Activated gamma-delta T cell treated with Interleukin-2 at 50 U/mL for 16 hours (primary cell): ENCODE data around the gene TRAM2.

Experiments
- DNase-seq: peaks from one replicate; pipeline ENCODE4 v3.0.0-alpha.2; 2020

Gene TRAM2

DNA sequence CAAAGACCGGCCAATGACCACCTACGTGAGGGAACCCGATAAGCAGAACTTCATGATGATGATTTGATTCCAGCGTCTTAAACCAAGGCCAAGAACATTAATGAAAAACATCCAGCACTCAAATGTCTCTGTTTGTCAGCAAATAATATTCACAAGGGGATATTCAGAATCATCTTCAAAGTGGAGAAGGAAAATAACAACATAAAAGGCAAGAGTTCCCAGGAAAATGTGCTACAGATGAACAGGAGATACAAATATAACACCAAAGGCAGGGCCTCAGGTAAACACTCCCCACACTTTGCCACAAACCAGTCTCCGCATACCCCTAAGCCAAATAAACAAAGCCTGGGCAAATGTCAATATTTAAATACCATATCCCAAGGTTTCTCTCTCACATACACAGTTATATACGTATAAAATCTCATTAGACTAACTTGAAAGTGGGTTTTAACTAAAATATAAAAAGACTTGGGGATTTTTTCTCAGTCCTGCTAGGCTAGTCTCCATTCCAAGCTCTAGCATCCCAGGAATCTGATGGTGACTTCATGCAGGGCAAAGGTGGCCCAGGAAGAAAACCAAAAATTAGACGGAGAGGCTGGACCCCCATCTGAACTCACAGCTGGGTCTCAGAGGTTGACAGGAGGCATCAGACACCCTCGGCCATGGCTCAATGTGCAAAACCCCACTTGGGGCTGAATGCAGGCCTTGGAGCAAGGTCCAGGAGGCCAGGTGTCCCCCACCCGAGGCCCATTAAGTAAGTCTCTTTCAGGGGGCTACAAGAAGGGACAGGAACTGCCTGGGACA, 32.1 kb downstream of the TRAM2 start:
- DNase-seq: no peak

DNA sequence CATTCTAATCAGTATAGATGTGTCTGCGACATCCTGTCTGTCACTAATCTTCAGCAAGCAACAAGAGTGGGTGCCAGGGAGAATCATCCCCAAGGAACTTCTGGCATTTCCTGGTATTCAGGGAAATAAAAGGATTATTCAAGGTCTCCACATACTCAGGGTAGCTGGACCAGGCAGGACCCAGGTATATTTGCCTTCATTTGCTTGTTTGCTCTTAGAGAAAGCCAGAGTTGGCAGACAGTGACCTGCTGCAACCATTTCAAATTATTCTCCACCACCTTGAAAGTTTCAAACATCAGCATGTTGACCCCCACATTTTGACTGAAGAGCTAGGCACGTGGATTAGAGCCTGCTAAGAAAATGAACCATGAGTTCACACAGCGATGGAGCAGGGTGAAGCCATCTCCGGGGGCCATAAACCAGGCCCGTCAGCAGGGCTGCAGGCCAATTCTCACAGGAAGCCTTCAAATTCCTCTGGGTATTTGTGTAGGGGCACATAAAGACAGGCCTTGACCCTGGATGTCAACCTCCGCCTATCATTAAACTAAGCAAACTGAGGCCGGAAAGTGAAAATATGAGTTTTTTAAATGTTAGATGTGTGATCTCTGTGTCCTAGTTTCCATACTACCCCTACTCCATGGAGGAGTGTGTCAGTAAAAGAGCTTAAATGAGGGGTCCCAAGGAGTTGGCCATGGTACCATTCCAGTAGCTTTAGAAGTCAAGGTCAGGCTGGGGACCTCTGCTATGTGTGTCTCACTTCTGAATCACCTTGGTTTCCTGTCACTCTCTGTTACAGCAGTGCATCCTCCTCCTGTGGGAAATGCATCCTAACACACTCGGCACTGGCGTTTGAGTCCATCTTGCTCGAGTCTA, 32.9 kb downstream of the TRAM2 start:
- no peak for DNase-seq

DNA sequence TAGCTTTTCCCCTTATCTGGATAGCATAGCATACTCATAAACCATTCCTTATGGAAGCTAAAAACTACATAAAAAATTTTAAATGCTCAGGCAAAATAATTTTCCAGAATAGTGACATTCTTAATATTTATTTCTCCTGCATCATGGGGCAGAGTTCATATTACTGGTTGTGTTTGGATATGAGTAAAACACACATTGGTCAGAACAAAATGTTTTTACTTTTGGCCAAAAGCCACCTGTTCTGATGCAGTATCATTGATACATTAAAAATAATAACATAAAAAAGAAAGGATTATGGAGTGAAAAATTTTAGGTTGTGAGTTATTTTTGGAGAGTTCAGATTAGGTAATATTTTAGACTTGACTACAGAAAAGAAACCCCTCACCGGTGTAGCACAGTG, 33.6 kb downstream of the TRAM2 start:
- no peak for DNase-seq

DNA sequence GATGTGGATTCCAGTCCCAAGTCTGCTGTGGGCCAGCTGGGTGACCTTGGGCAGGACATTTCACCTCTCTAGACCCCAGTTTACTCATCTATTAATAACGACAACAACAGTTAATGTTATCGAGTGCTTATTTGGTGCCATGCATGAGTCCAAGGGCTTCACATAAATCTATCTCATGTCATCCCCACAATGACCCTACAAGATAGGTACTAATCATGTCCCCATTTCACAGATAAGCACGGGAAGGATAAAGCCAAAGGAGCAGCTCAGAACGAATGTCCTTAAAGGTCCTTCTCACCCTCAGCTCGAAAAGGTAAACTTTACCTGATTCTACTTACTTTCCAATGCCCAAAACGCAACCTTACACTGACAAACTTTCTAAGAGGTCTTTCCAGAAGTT, 35.7 kb downstream of the TRAM2 start:
- no peak for DNase-seq

DNA sequence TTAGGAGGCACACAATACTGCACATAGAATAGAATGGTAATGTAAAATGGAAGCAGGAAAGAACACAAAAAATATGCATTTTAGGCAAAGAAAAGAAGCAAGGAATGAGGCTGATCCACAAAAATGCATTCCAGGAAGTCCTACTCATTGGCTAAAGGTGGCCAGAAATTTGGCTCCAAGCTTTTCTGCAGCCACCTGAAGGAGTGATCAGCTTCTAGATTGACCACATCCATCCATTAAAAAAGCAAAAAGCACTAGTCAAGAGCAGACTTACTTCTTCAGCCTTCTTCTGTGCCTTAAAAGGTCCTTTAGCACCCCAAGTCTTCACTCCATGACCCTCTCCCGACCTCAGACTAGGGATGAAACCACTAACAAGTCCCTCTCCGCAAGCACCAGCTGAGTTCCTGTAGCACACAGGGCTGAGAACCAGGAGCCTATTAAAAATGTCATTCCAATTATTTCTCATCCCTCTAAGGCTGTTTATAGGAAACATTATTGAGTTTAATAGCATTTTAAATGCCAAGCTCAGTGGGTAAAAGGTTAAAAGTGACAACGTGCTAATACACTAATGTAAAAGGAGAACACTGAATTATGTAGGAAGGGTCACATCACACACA, 36.5 kb downstream of the TRAM2 start:
- no peak for DNase-seq

DNA sequence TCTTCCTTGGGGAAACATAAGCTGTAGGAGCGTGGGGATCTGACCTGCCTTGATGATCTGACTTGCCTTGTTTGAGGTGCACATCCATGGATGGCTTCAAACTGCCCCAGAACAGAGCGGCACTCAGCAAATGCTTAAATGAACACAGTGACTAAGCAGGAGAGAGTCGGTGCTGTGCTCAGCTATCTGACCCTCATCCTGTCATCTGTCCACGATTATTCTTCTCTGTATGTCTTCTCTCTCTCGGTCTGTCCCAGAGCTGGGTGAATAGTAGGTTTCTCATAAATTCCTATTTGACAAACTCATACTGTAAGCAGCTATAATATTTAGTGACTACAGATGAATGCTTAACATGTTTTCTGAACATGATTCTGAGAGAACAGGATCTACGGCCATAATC, 37.3 kb downstream of the TRAM2 start:
- no peak for DNase-seq

DNA sequence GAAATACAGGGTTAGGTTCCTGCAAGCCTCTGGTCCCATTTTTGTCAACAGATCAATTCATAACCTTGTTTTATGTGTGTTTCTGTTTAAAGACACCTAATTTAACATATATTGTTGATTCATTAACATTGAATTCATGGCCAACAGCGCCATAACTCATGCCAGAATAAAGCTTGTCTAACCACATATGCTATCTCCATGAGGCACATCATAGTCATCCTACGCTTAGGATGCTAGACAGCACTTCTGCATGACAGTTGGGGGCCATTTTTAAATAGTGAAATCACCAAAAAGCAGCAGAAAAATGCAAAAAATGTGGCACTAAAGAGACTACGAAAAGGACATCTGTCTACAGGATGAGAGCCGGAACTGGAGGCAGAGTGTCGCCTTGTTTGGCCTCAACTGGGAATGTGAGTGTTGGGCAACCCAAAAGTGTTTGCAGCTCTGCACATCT, 37.9 kb downstream of the TRAM2 start:
- DNase-seq: no peak

DNA sequence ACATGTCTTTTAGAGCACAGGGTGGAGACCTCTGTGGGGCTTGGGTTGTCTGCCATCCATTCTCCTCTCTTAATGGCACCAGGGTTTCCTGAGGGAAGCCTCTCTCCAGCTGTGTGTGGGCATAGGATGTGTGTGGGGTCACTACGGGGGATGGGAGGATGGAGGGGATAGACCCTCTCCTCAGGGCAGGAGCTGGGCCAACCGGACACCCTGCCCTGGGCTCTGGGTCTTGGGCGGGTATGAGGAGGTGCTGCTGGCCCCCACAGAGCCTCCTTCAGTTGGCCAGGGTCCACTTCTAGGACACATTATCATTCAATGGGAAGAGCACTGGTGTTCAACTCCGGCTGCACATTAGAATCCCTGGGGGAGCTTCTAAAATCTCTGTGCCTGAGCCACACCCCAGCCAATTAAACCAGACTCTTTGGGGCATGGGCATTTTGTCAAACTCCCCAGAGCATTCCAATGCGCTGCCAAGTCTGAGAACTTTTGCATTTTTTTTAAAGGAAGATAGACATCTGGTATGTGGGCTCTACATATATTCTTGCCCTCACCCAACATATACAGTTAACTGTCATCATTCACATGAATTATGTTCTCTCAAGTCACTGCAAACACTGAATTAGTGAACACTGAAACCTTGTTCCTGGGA, 38.5 kb downstream of the TRAM2 start:
- DNase-seq: no peak

DNA sequence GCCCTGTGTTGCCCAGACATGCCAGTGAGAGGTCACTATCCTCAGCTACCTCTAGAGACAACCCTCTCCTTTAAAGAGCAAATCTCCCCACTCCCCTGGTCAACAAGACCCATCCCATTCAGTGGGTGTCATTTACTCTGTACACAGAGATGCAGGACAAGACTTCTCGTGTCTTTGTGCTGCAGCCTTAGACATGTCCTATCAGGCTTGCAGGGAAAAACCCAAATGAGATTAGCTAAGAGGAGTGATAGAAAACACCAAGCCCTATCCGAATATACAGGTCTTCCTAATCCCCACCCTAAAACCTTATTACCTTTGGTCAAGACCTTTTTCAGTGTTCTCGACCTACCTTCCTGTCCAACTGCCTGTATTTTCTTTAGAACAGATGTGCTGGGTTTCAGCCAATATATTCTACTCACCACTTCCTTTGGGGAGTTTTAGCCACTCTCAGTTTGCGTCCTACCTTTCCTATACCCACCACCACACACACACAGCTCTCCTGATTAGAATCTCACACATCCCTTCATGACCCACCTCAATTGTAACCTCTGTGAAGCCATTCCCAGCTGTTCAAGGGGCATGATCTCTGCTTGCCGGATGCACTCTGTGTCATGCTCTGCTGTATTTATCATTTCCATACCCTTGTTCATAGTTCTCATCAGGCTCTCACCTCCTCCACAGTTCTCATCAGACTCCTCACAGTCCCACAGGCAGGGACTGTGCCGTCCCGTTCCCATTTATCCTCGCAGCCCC, 39.7 kb downstream of the TRAM2 start:
- DNase-seq: no peak

DNA sequence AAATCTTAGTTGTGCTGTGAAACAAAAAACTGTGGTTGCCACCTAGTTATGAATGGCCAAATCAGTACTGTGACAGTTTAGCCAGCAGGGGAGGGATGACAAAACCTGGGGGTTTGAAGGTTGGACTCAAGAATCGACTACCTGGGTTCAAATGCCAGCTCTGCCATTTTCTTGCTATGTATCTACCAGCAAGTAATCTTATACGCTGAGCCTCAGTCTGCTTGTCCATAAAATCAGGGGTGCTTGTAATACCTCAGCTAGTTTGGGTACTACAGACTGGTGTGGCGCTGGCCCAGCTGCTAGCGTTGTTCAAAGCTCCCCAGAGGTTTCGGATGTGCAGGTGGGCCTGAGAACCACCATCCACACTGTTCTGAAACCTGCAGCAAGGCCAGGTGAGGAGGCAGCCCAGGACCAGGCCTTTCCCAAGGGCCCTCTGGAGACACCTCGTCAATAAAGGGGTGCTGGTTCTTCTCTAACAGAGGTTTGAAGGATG, 40.4 kb downstream of the TRAM2 start:
- no peak for DNase-seq

DNA sequence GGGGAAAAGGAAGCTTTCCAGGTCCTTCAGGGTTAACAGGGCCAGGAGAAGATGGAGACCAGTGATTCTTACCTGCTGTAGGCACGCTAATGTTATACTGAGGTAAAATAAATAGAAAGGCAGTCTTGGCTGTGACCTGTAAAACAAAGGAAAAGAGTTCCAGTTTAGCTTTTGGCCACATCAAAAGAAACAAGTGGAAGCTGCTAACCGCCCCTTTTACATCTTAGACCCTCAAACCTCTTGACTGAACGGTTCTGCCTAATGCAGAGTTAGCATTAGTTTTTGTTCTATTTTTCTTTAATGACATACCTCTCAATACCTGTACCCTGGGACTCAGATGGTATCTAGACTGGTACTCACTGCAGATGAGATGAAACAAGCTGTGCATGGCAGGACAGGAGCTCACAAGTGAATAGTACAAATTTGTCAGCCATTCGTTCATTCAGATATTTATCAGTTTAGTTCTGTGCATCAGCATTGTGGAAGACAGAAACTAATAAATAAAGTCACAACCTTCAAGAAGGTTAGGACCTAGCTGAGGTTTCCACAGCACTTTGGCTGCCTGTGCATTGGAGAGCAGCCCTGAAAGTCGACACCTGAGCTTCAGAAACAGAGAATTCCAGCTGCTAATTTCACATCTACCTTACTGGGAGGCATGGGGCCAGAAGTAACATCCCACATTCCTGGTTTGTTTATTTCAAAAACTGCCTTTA, 41.0 kb downstream of the TRAM2 start:
- DNase-seq: no peak

DNA sequence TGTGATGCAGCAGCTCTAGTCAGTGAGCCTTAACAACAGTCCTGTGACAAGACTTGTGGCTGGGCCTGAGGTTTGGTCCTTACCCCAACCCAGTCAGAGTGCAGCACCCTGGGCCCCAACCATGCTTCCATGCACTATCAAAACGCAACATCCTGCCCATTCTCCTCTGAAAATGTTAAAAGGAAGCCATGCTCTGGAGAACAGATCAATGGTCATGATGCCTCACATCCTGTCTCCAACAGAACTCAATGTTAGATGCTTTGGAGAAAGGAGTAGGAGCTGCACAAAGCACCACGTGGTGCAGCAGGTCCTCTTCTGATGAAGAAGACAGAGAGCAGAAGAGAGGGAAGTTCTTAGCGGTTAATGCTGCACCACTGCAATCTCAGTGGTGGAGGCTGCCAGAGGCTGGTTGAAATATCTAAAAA, 41.9 kb downstream of the TRAM2 start:
- DNase-seq: no peak

DNA sequence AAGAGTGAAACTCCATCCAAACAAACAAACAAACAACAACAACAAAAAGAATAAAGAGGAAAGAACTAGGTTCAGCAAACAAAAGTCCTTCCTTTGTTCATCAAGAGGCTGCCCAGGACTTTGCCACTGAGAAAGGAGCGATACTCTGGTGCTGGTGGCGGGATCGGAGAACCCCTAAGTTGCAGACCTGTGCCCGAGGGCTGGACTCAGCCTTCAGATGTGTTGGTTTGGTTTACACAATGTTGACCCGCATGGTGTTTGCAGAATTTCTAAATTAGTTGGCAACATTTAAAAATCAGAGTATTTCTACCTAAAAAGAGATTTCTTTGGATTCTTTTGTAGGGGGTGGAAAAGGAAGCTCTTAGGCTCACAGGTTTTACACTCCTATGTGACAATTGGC, 42.5 kb downstream of the TRAM2 start:
- DNase-seq: no peak

DNA sequence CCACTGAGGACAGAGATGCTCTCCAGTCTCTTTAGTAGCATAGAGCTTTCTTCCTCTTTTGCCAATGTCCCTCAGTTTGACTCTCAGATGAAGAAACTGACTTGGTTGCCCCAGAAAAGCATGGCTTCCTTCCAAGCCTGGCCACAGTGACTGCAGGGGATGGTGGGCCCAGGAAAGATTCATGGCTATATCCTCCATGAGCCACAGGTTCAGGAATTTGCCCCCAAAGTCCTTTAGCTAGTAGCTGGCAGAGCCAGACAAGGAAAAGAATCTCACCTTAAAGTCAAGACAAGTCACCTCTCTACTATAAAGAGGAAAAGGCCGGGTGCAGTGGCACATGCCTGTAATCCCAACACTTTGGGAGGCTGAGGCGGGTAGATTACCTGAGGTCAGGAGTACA, 43.4 kb downstream of the TRAM2 start:
- DNase-seq: no peak

DNA sequence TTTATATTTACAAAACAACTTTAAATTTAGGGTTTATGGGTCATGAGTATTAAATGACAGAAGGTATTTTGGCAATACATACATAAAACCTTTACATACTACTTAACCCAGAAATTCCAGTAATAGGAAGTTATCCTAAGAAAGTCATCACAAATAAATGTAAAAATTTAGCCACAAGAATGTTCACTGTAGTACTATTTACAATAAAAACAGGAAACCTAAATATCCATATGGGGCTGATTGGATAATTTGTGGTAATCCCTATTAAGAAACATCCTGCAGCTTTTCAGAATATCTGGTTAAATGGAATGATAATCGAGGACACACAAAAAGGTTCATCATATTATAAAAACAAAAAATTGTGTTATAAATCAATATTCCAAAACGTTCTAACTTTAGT, 44.4 kb downstream of the TRAM2 start:
- DNase-seq: no peak

DNA sequence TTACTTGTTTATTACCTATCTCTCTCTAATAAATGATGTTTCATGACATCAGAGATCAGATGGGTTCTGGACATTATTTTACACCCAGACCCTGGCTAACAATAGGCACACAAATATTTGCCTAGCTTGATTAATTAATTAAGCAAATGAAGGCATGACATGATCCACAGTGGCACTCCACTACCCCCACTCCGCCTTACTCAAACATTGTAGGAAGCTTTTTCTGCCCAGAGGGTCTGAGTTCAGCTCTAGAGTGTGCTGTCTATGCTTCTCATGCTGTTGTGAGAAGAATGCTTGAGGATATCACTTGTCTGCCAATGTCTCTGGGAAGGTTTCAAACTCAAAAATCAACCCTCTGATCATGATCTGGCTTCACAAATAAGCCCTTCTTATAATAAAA, 45.0 kb downstream of the TRAM2 start:
- DNase-seq: no peak

DNA sequence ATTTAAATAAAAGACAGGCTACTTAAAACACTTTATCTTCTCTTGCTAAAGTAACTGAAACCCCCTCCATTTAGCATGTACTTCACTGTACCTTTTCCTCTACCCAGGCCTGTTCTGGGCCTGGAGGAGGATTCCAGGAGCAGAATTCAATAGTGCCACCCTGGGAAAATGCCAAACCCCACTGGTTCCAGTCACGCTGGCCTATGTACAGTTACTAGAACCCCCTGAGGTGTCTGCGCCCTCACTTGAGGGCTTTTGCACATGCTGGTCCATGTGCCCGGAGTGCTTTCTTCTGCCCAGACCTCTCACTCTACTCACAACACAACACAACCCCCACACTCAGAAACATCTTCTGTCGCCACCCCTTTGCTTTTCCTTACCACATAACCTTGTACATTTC, 45.5 kb downstream of the TRAM2 start:
- DNase-seq: no peak

DNA sequence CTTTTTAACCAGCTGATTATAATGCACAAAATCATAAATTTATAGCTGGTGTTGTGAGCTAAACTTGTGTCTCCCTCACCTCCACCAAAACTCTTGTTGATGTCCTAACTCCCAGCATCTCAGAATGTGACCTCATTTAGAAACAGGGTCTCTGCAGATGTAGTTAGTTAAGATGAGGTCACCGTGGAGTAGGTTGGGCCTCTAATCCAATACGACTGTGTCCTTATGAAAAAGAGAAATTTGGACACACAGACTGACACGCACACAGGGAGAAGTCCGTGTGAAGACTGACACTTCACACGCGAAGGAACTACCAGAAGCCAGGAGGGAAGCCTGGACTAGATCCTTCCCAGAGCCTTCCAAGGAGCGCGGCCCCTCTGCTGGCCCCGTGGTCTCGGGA, 46.5 kb downstream of the TRAM2 start:
- no peak for DNase-seq

DNA sequence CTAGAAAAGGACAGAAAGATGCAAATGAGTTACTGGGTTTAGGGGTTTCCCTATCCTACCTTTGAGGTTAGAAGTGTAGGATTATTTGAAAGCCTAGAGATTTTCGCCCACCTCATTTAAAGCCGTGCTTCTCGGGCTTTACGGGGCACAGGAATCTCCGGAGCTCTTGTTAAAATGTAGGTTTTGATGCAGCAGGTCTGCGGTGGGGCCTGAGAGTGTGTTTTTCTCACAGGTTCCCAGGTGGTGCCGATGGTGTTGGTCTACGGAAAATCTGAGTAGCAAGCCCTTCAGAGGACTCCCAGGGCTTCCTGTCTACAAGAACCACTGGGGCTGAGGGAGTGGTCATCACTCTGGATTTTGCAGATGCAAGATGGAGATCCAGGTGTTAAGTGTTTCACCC, 47.5 kb downstream of the TRAM2 start:
- DNase-seq: no peak

DNA sequence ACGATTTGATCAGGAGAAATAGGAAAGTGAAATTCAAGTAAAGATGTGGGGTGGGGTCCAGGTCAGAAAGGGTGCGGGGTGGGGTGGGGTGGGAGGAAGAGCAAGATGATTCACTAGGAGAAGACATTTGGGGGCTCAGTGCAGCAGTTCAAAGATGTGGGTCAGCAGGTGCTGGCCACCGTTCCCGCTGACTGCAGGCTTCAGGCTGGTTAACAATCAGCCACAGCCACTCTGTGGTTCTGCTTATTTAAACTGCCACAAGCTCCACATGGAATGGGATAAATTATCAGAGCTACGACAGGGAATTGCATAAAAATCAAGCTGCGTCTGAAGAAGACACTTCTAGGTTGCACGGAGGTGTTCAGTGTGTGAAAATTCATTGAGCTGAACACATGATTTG, 49.4 kb downstream of the TRAM2 start:
- DNase-seq: no peak

DNA sequence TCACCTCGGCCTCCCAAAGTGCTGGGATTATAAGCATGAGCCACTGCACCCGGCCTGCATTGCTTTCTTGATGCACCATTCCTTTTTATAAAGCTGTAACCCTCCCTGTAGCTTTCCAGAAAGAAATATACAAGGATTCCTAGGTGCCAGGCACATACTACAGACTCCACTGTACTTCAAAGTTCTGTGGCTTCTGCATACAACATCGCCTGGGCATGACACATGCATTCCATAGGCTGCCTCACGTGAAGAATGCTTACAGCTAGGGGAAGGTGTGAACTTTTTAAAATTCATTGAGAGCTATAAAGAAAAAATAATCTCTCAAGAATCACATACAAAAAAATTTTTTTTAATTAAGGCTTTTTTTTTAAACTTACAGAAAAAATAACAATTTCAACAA, 50.2 kb downstream of the TRAM2 start:
- no peak for DNase-seq

DNA sequence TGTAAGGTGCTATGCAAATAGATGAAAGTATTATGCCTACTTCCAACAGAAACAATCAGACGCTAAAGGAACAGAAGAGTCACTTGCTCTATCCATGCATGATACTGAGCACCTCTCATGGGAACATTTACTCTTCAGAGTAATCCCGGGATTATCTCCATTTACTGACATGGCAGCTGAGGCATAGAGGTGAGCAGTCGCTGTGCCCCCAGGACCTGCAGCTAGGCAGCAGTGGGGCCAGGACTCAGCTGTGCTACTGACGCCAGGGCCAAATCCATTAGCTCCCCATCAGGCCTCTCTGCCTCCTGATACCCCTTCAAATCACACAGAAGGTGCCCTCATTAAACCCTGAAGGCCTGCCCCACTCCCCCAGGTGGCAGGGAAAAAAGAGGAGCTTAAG, 51.9 kb downstream of the TRAM2 start:
- no peak for DNase-seq
